Neural cell (in vitro differentiated cells): ENCODE measurements around the gene BRF1.

Experiments used
- CTCF ChIP-seq: fragments of 450-650 bp; IDR thresholded peaks from 2 replicates; pipeline ENCODE4 v1.5.1; 2014; ENCODE audit warnings: antibody characterized with exemption, mild to moderate bottlenecking, moderate library complexity; ENCODE audit not compliant: poor library complexity, severe bottlenecking
- EP300 ChIP-seq: fragments of 450-650 bp; conservative IDR thresholded peaks from 2 replicates; pipeline ENCODE4 v1.6.1; 2014; ENCODE audit warnings: antibody characterized with exemption, mild to moderate bottlenecking, moderate library complexity; ENCODE audit not compliant: poor library complexity, severe bottlenecking
- EZH2 ChIP-seq: fragments of 200-600, 300-800 bp; shearing (Covaris generic), sonication (generic); IDR thresholded peaks from 2 replicates; pipeline ENCODE4 v1.6.1; 2014; ENCODE audit warnings: antibody characterized with exemption, low read length, borderline replicate concordance, mild to moderate bottlenecking; ENCODE audit not compliant: insufficient read depth, poor library complexity, severe bottlenecking
- POLR2AphosphoS5 ChIP-seq: IDR thresholded peaks from 2 replicates; pipeline ENCODE4 v1.6.1; 2012

- TF ChIP-seq CTCF, result no peak
- TF ChIP-seq EZH2, result no peak
- no peak for TF ChIP-seq EP300
- TF ChIP-seq POLR2AphosphoS5, result no peak
These were observed 29.7 kb upstream of the BRF1 start for GRCh38 chr14:105330491-105330895.
